Central memory CD8-positive, alpha-beta T cell (primary cell): ENCODE results near the gene NRSN1.

ENCODE experiments used
- ATAC-seq: fragments of 150-1000 bp; cut with Tn5 transposase; replicated peaks from 2 replicates; pipeline ENCODE4 v1.10.0; 2022; ENCODE audit warnings: mild to moderate bottlenecking, moderate FRiP score, moderate number of reproducible peaks; ENCODE audit not compliant: poor library complexity, severe bottlenecking; ENCODE audit errors: extremely low read depth
- DNase-seq, 2 donors: peaks; one replicate each; pipeline ENCODE4 v3.0.0; 2021; ENCODE audit warnings: low spot score in 2 of 2
- H3K27ac Mint-ChIP-seq: one replicate; pipeline ENCODE4 v1.8.0; 2022; ENCODE audit warnings: low read depth, mild to moderate bottlenecking, moderate library complexity, mixed read lengths
- H3K27me3 Mint-ChIP-seq: one replicate; pipeline ENCODE4 v1.8.0; 2022; ENCODE audit warnings: mixed read lengths
- H3K36me3 Mint-ChIP-seq: one replicate; pipeline ENCODE4 v1.8.0; 2022; ENCODE audit warnings: mild to moderate bottlenecking, moderate library complexity, mixed read lengths; ENCODE audit not compliant: insufficient read depth
- H3K4me1 Mint-ChIP-seq: one replicate; pipeline ENCODE4 v1.8.0; 2022; ENCODE audit warnings: mixed read lengths
- H3K4me3 Mint-ChIP-seq: one replicate; pipeline ENCODE4 v1.8.0; 2022; ENCODE audit warnings: mild to moderate bottlenecking, moderate library complexity, mixed read lengths
- H3K9me3 Mint-ChIP-seq: one replicate; pipeline ENCODE4 v1.8.0; 2022; ENCODE audit warnings: mixed read lengths

NRSN1 gene

GRCh38 chr6:24191346-24191745 lies 65.3 kb downstream of the NRSN1 start:
- no peaks in the 10 kb centered on the region for H3K36me3 Mint-ChIP-seq
- no peak overlapping the region for H3K27ac Mint-ChIP-seq
- DNase-seq (no peak), ATAC-seq (no peak)
- H3K27me3 Mint-ChIP-seq = peaks cover 41% of the 10 kb centered on the region
- no peaks in the 10 kb centered on the region for H3K4me1 Mint-ChIP-seq
- no peak overlapping the region for H3K4me3 Mint-ChIP-seq
- H3K9me3 Mint-ChIP-seq = no peaks in the 10 kb centered on the region

GRCh38 chr6:24193364-24193763 lies 67.3 kb downstream of the NRSN1 start:
- no peak for ATAC-seq

GRCh38 chr6:24194978-24195700 lies 69.1 kb downstream of the NRSN1 start:
- no peaks in the 10 kb centered on the region for H3K9me3 Mint-ChIP-seq
- H3K4me3 Mint-ChIP-seq = no peak overlapping the region
- H3K27me3 Mint-ChIP-seq = peaks cover 42% of the 10 kb centered on the region
- no peaks in the 10 kb centered on the region for H3K4me1 Mint-ChIP-seq
- ATAC-seq = no peak
- H3K36me3 Mint-ChIP-seq = no peaks in the 10 kb centered on the region
- no peak overlapping the region for H3K27ac Mint-ChIP-seq
- DNase-seq = no peak

More at GRCh38 chr6:24193364-24193763, 67.3 kb downstream of the NRSN1 start:
- peaks cover 46% of the 10 kb centered on the region for H3K27me3 Mint-ChIP-seq
- H3K4me3 Mint-ChIP-seq = no peak overlapping the region
- H3K36me3 Mint-ChIP-seq = no peaks in the 10 kb centered on the region
- H3K9me3 Mint-ChIP-seq = no peaks in the 10 kb centered on the region
- no peak for DNase-seq
- no peaks in the 10 kb centered on the region for H3K4me1 Mint-ChIP-seq
- H3K27ac Mint-ChIP-seq = no peak overlapping the region

GRCh38 chr6:24195836-24196597 lies 70.0 kb downstream of the NRSN1 start:
- H3K27me3 Mint-ChIP-seq = peaks cover 50% of the 10 kb centered on the region
- H3K4me3 Mint-ChIP-seq = no peak overlapping the region
- no peaks in the 10 kb centered on the region for H3K4me1 Mint-ChIP-seq
- no peaks in the 10 kb centered on the region for H3K36me3 Mint-ChIP-seq
- no peaks in the 10 kb centered on the region for H3K9me3 Mint-ChIP-seq
- no peak for DNase-seq
- ATAC-seq = no peak
- no peak overlapping the region for H3K27ac Mint-ChIP-seq
